GM23338 (cell line): ENCODE measurements around the gene SPDYE3. TPM values are rescaled to one million over a fixed set of nuclear protein-coding genes. Genes with fewer than 3 reads are reported as not detected.
"Not testable (repeated sequence)": the region's sequence is repeated elsewhere in the genome, so short reads cannot be mapped to it uniquely, and the experiment has no call there.

ENCODE experiments used
- ATAC-seq: fragments of 200-7000 bp; cut with Tn5 transposase; 3 replicates; pipeline ENCODE4 v1.9.1; 2020
- DNase-seq: peaks from one replicate; pipeline ENCODE4 v3.0.0-alpha.2; 2015; ENCODE audit warnings: low spot score
- H2AFZ ChIP-seq: fragments of 200-600 bp; sonication (generic); 2 replicates; pipeline ENCODE4 v1.8.0; 2016; ENCODE audit warnings: antibody characterized with exemption, mild to moderate bottlenecking, moderate library complexity
- H3F3A ChIP-seq: fragments of 200-600 bp; sonication (generic); replicated peaks from 2 replicates; pipeline ENCODE4 v1.8.0; 2017; ENCODE audit warnings: antibody characterized with exemption, mixed run types, low read depth
- H3K27ac ChIP-seq: fragments of 200-600 bp; sonication (generic); 2 replicates; pipeline ENCODE4 v1.6.1; 2016; ENCODE audit warnings: low read depth
- H3K27me3 ChIP-seq: fragments of 200-600 bp; sonication (generic); 2 replicates; pipeline ENCODE4 v1.8.0; 2016; ENCODE audit warnings: mild to moderate bottlenecking, mixed run types, moderate library complexity; ENCODE audit not compliant: insufficient read depth
- H3K36me3 ChIP-seq: fragments of 200-600 bp; sonication (generic); 2 replicates; pipeline ENCODE4 v1.8.0; 2016; ENCODE audit warnings: mild to moderate bottlenecking; ENCODE audit not compliant: insufficient read depth
- H3K4me1 ChIP-seq: fragments of 200-600 bp; sonication (generic); 2 replicates; pipeline ENCODE4 v1.8.0; 2016; ENCODE audit warnings: mild to moderate bottlenecking, moderate library complexity; ENCODE audit not compliant: insufficient read depth
- H3K4me2 ChIP-seq: fragments of 200-600 bp; sonication (generic); 2 replicates; pipeline ENCODE4 v1.7.1; 2017; ENCODE audit warnings: mixed run types
- H3K4me3 ChIP-seq: fragments of 200-600 bp; sonication (generic); 2 replicates; pipeline ENCODE4 v1.6.1; 2016; ENCODE audit warnings: mixed run types
- H3K79me2 ChIP-seq: fragments of 200-600 bp; sonication (generic); replicated peaks from 2 replicates; pipeline ENCODE4 v1.8.0; 2017; ENCODE audit warnings: mild to moderate bottlenecking; ENCODE audit not compliant: insufficient read depth
- H3K9me2 ChIP-seq: fragments of 200-600 bp; sonication (generic); 2 replicates; pipeline ENCODE4 v1.8.0; 2017; ENCODE audit not compliant: insufficient read depth
- H4K20me1 ChIP-seq: fragments of 200-600 bp; sonication (generic); replicated peaks from 2 replicates; pipeline ENCODE4 v1.8.0; 2017; ENCODE audit warnings: mild to moderate bottlenecking; ENCODE audit not compliant: insufficient read depth
- H3K27ac Mint-ChIP-seq: 2 replicates; pipeline ENCODE4 v1.8.0; 2020; ENCODE audit warnings: inconsistent platforms, mild to moderate bottlenecking, moderate library complexity, mixed read lengths
- H3K27me3 Mint-ChIP-seq: 3 replicates; pipeline ENCODE4 v1.8.0; 2022; ENCODE audit warnings: low read depth, mild to moderate bottlenecking, moderate library complexity, mixed read lengths, inconsistent platforms; ENCODE audit not compliant: insufficient read depth, poor library complexity
- H3K36me3 Mint-ChIP-seq: 3 replicates; pipeline ENCODE4 v1.8.0; 2021; ENCODE audit warnings: low read depth, mild to moderate bottlenecking, inconsistent platforms, moderate library complexity, mixed read lengths
- H3K4me1 Mint-ChIP-seq: 3 replicates; pipeline ENCODE4 v1.8.0; 2020; ENCODE audit warnings: mild to moderate bottlenecking, inconsistent platforms, mixed read lengths
- H3K4me3 Mint-ChIP-seq: 3 replicates; pipeline ENCODE4 v1.8.0; 2021; ENCODE audit warnings: moderate library complexity, mild to moderate bottlenecking, inconsistent platforms, mixed read lengths
- H3K9me3 Mint-ChIP-seq: 3 replicates; pipeline ENCODE4 v1.8.0; 2020; ENCODE audit warnings: moderate library complexity, mild to moderate bottlenecking, inconsistent platforms, mixed read lengths
- polyA plus RNA-seq: library from polyadenylated mRNA; unstranded; fragments of >200 nt; fragmentation: Nextera tagmentation; extraction: Ambion mirVana; gene quantifications from 2 replicates; pipeline ENCODE4 v1.2.1, GENCODE V29; 2016
- total RNA-seq: library from RNA; depleted of rRNA; stranded (reverse); fragments of >200 nt; shearing (Covaris generic); gene quantifications from 2 replicates; pipeline ENCODE4 v1.2.3, GENCODE V29; 2014

SPDYE3 gene
- total and polyA plus RNA-seq, 2 experiments from 2014 or later: 3.6 TPM; not detected in 1

GRCh38 chr7:100298632-100298895, 8.9 kb upstream of the SPDYE3 start:
- not testable (repeated sequence) for H3K9me3 Mint-ChIP-seq, H3K4me1 Mint-ChIP-seq, H3K4me1 ChIP-seq, DNase-seq, H3K79me2 ChIP-seq, H3K27me3 Mint-ChIP-seq, H4K20me1 ChIP-seq, H3K36me3 Mint-ChIP-seq, H3K9me2 ChIP-seq, H3K27ac ChIP-seq, H3K36me3 ChIP-seq, H3K4me2 ChIP-seq, H3K4me3 ChIP-seq, H3K27me3 ChIP-seq, ATAC-seq, H3F3A ChIP-seq, H3K4me3 Mint-ChIP-seq, H2AFZ ChIP-seq
- peak overlapping the region; percentile 88; the same call in 1 of the 2 replicates for H3K27ac Mint-ChIP-seq

GRCh38 chr7:100304526-100304925, 3.0 kb upstream of the SPDYE3 start:
- not testable (repeated sequence) for H3K9me3 Mint-ChIP-seq, H3K27ac Mint-ChIP-seq, ATAC-seq

DNA sequence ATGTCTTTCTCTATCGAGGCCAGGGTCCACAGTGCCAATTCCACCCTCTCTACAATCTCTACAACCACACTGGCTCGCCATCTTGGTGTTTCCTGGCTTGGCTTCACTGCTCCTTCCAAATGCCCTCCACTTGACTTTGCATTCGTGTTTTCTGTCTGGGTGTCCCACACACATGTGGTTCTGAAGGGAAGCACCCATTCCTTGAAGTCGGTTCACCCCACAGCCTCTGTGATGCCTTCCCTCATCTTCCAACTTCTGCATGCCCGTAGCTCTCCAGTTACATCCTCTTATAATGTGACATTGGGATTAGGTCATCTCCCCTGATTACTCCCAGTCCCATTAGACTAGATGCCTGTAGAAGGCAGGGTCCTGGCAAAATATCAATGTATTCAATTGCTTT, 10.8 kb downstream of the SPDYE3 start:
- H3K4me3 ChIP-seq, DNase-seq, ATAC-seq: not testable (repeated sequence)

More at GRCh38 chr7:100304526-100304925, 3.0 kb upstream of the SPDYE3 start:
- not testable (repeated sequence) for H3K4me1 ChIP-seq, DNase-seq, H3K9me2 ChIP-seq, H3K36me3 ChIP-seq, H3K27me3 ChIP-seq, H3K4me3 Mint-ChIP-seq, H3K4me3 ChIP-seq, H3K36me3 Mint-ChIP-seq, H3F3A ChIP-seq, H3K4me1 Mint-ChIP-seq, H3K79me2 ChIP-seq, H3K27ac ChIP-seq, H2AFZ ChIP-seq, H3K27me3 Mint-ChIP-seq, H4K20me1 ChIP-seq, H3K4me2 ChIP-seq

DNA sequence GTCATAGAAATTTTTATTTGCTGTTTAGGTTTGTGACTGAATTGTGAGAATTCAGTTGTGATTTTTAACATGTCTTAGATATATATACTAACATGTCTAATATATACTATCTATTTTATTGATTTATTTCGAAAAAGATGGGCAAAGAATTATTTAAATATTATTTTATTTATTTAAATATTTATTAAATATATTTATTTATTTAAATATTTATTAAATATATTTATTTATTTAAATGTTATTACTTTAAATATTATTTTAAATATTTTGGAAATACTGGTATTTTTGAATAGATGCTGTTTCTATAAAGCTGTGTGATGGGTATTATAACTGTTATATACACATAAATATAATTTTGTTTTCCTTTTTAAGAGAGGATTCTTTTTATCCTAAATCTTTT, 14.1 kb downstream of the SPDYE3 start:
- H3K36me3 ChIP-seq, H3K27me3 Mint-ChIP-seq, H3K4me2 ChIP-seq, H3K79me2 ChIP-seq, H3K4me3 ChIP-seq, H2AFZ ChIP-seq, H3F3A ChIP-seq, DNase-seq, H4K20me1 ChIP-seq, H3K27ac ChIP-seq, H3K9me2 ChIP-seq, H3K4me1 Mint-ChIP-seq, ATAC-seq, H3K4me3 Mint-ChIP-seq, H3K9me3 Mint-ChIP-seq, H3K27ac Mint-ChIP-seq, H3K27me3 ChIP-seq, H3K4me1 ChIP-seq: not testable (repeated sequence)
- peaks cover 43% of the 10 kb centered on the region for H3K36me3 Mint-ChIP-seq

More for the DNA sequence above, 10.8 kb downstream of the SPDYE3 start:
- H3K27ac Mint-ChIP-seq, H3K4me1 ChIP-seq, H4K20me1 ChIP-seq, H3K27me3 ChIP-seq, H3K36me3 ChIP-seq, H3K9me2 ChIP-seq, H3K79me2 ChIP-seq, H3F3A ChIP-seq, H3K27ac ChIP-seq, H3K4me3 Mint-ChIP-seq, H3K4me1 Mint-ChIP-seq, H3K27me3 Mint-ChIP-seq, H2AFZ ChIP-seq, H3K4me2 ChIP-seq, H3K9me3 Mint-ChIP-seq: not testable (repeated sequence)
- peaks cover 20% of the 10 kb centered on the region for H3K36me3 Mint-ChIP-seq

DNA sequence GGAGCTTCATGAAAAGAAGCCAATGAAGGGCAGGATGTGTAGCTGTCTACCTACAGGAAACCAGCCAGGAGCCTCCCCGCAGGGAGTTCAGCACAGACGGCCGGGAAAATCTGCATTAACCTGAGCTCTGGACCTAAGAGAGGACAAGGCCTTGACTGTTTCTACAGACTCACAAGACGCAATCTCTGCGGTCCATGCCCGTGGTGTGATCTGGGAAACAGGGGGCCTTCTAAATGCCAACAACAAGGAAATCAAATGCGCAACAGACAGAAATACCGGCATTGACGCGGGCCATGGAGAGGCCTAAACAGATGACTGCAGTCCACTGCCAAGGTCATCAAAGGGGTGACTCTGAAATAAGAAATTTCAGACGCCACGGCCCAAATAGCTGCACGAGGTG, 16.7 kb downstream of the SPDYE3 start:
- H3K4me2 ChIP-seq, H2AFZ ChIP-seq, H3K4me3 ChIP-seq, H3K27me3 Mint-ChIP-seq, H3K9me2 ChIP-seq, H3K4me3 Mint-ChIP-seq, H3K4me1 Mint-ChIP-seq, H3K4me1 ChIP-seq, DNase-seq, H3K9me3 Mint-ChIP-seq, H3K27me3 ChIP-seq, H3K36me3 ChIP-seq, H3F3A ChIP-seq, H3K27ac ChIP-seq, ATAC-seq, H4K20me1 ChIP-seq, H3K79me2 ChIP-seq: not testable (repeated sequence)
- Mint-ChIP-seq H3K36me3 (peaks cover 55% of the 10 kb centered on the region), H3K27ac (0 out of 2 replicates have a peak overlapping the region, but pooled peaks have one; percentile 11)

DNA sequence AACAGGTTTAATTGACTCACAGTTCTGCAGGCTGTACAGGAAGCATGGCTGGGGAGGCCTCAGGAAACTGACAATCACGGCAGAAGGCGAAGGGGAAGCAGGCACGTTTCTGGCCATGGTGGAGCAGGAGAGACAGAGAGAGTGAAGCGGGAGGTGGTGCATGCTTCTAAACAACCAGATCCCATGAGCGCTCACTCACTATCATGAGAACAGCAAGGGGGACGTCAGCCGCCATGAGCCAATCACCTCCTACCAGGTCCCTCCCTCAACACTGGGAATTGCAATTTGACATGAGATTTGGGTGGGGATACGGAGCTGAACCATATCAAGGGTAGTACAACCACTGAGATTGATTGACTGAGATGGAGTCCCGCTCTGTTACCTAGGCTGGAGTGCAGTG, 18.2 kb downstream of the SPDYE3 start:
- H3K27me3 Mint-ChIP-seq, H3K9me2 ChIP-seq, H3K4me3 Mint-ChIP-seq, H3K36me3 ChIP-seq, H3F3A ChIP-seq, H3K4me1 Mint-ChIP-seq, H4K20me1 ChIP-seq, ATAC-seq, H3K27ac ChIP-seq, DNase-seq, H3K9me3 Mint-ChIP-seq, H3K79me2 ChIP-seq, H3K4me2 ChIP-seq, H3K27me3 ChIP-seq, H3K27ac Mint-ChIP-seq, H3K4me3 ChIP-seq, H3K4me1 ChIP-seq, H2AFZ ChIP-seq: not testable (repeated sequence)
- H3K36me3 Mint-ChIP-seq: peaks cover 48% of the 10 kb centered on the region

GRCh38 chr7:100326914-100327313, 19.4 kb downstream of the SPDYE3 start:
- not testable (repeated sequence) for H3K9me3 Mint-ChIP-seq, H3K36me3 ChIP-seq, H3K4me1 ChIP-seq, H4K20me1 ChIP-seq, H3K27ac ChIP-seq, H3K27me3 ChIP-seq, H3K4me3 ChIP-seq, H3K9me2 ChIP-seq, H3K4me1 Mint-ChIP-seq, H2AFZ ChIP-seq, H3K79me2 ChIP-seq, ATAC-seq, DNase-seq, H3F3A ChIP-seq, H3K4me2 ChIP-seq, H3K27me3 Mint-ChIP-seq, H3K4me3 Mint-ChIP-seq, H3K27ac Mint-ChIP-seq
- peaks cover 46% of the 10 kb centered on the region for H3K36me3 Mint-ChIP-seq
